HepG2 (cell line): ENCODE data around the gene ARHGEF38. TPM values are rescaled to one million over a fixed set of nuclear protein-coding genes. Genes with fewer than 3 reads are reported as not detected.

Experiments used
- ATAC-seq: fragments of 200-7000 bp; cut with Tn5 transposase; 3 replicates; pipeline ENCODE4 v1.9.1; 2020; ENCODE audit warnings: mild to moderate bottlenecking, moderate library complexity
- BruUV-seq: library from RNA; stranded (reverse); fragments of 400-500 nt; replicated peaks from 2 replicates; lab custom pipeline; 2021; lab: Mats Ljungman, UMichigan
- CTCF ChIA-PET: fragments of 300-600 bp; formaldehyde crosslinking; extraction: SDS; loops from one replicate; lab custom pipeline; 2021; ENCODE audit warnings: low total read pairs, inconsistent platforms, low intra/inter-chr PET ratio; lab: Yijun Ruan, JAX
- POLR2A ChIA-PET: fragments of 350-600 bp; sonication (Branson Sonifier 250); formaldehyde crosslinking; loops from one replicate; lab custom pipeline; 2020; ENCODE audit warnings: antibody characterized with exemption, inconsistent platforms; lab: Yijun Ruan, JAX
- DNase-seq: peaks from one replicate; pipeline ENCODE4 v3.0.0-alpha.2; 2015; ENCODE audit warnings: low spot score
- FAIRE-seq: peaks from 3 replicates; lab custom pipeline; 2011; peaks lifted over from hg19 to GRCh38; lab: Jason Lieb, UNC
- H2AFZ ChIP-seq: one replicate; pipeline ENCODE4 v1.6.1; 2011; ENCODE audit warnings: low read length, inconsistent platforms
- H3K27ac ChIP-seq: fragments of 300-600 bp; 3 replicates; pipeline ENCODE4 v1.8.0; 2011; ENCODE audit warnings: mixed run types, mild to moderate bottlenecking, mixed read lengths, low read length, inconsistent platforms; ENCODE audit not compliant: insufficient read depth; ENCODE audit errors: extremely low read length
- H3K27me3 ChIP-seq, 2 experiments: fragments of 200-600 bp in 1 of 2; 2 replicates in 1 of 2; 3 replicates in 1 of 2; pipeline versions ENCODE4 v1.6.0 to v1.8.0; 2011; ENCODE audit warnings: low read length in 2 of 2, mild to moderate bottlenecking in 2 of 2, moderate library complexity in 2 of 2, inconsistent platforms in 1 of 2; ENCODE audit not compliant: insufficient read depth in 2 of 2, control insufficient read depth in 1 of 2
- H3K36me3 ChIP-seq, 2 experiments: fragments of 200-600 bp in 1 of 2; replicated peaks in 1 of 2; 2 replicates in 1 of 2; 3 replicates in 1 of 2; pipeline versions ENCODE4 v1.5.1 to v1.8.0; 2011; ENCODE audit warnings: low read length in 2 of 2, inconsistent platforms in 1 of 2; ENCODE audit not compliant: insufficient read depth in 2 of 2, control insufficient read depth in 1 of 2
- H3K4me1 ChIP-seq: 2 replicates; pipeline ENCODE4 v1.5.1; 2012; ENCODE audit warnings: low read length, inconsistent platforms; ENCODE audit not compliant: insufficient read depth
- H3K4me2 ChIP-seq: 2 replicates; pipeline ENCODE4 v1.6.0; 2011; ENCODE audit warnings: low read depth, low read length, inconsistent platforms
- H3K4me3 ChIP-seq, 3 experiments: fragments of 200-600 bp in 1 of 3; sonication (generic), shearing (Covaris generic) in 1 of 3; replicated peaks in 1 of 3; 2 replicates each; pipeline ENCODE4 v1.5.1; 2011 to 2016; ENCODE audit warnings: low read length in 3 of 3, inconsistent platforms in 2 of 3, low read depth in 2 of 3, mild to moderate bottlenecking in 2 of 3, control low read depth in 1 of 3, mixed read lengths in 1 of 3; ENCODE audit not compliant: insufficient read depth in 1 of 3
- H3K79me2 ChIP-seq: one replicate; pipeline ENCODE4 v1.6.1; 2011; ENCODE audit warnings: low read length, inconsistent platforms; ENCODE audit not compliant: insufficient read depth
- H3K9ac ChIP-seq: 2 replicates; pipeline ENCODE4 v1.6.0; 2011; ENCODE audit warnings: mild to moderate bottlenecking, low read depth, low read length, inconsistent platforms; ENCODE audit not compliant: insufficient read depth
- H3K9me3 ChIP-seq: 2 replicates; pipeline ENCODE4 v1.5.1; 2012; ENCODE audit warnings: mild to moderate bottlenecking, low read length
- H4K20me1 ChIP-seq: 2 replicates; pipeline ENCODE4 v1.6.0; 2011; ENCODE audit warnings: inconsistent platforms, mild to moderate bottlenecking, low read length, moderate library complexity; ENCODE audit not compliant: insufficient read depth
- EED ChIP-seq: sonication (generic); formaldehyde crosslinking; IDR thresholded peaks from 2 replicates; pipeline ENCODE4 v1.5.0; 2020; ENCODE audit warnings: mild to moderate bottlenecking, missing genetic modification reagents
- MBD4 ChIP-seq: IDR thresholded peaks from 2 replicates; pipeline ENCODE4 v1.6.1; 2012; ENCODE audit warnings: low read length, inconsistent platforms, borderline replicate concordance
- NFE2 ChIP-seq: sonication (generic); formaldehyde crosslinking; IDR thresholded peaks from 2 replicates; pipeline ENCODE4 v1.4.0; 2020; ENCODE audit warnings: missing genetic modification reagents
- PBX3 ChIP-seq: sonication (generic); formaldehyde crosslinking; IDR thresholded peaks from 2 replicates; pipeline ENCODE4 v1.8.1; 2023; ENCODE audit warnings: missing genetic modification reagents, inconsistent platforms, borderline replicate concordance
- PRDM10 ChIP-seq: sonication (generic); formaldehyde crosslinking; IDR thresholded peaks from 2 replicates; pipeline ENCODE4 v1.4.0; 2020; ENCODE audit warnings: low read depth, missing genetic modification reagents
- SCMH1 ChIP-seq: sonication (generic); formaldehyde crosslinking; IDR thresholded peaks from 2 replicates; pipeline ENCODE4 v1.9.0; 2021; ENCODE audit warnings: missing genetic modification reagents, mild to moderate bottlenecking, borderline replicate concordance
- SKI ChIP-seq: fragments of 450-650 bp; IDR thresholded peaks from one replicate; pipeline ENCODE4 v1.6.1; 2018; ENCODE audit warnings: mild to moderate bottlenecking; ENCODE audit not compliant: partially characterized antibody
- SRSF9 ChIP-seq: fragments of 200-400 bp; formaldehyde crosslinking; IDR thresholded peaks from 2 replicates; pipeline ENCODE4 v1.6.1; 2018; ENCODE audit warnings: borderline replicate concordance, mild to moderate bottlenecking, low read depth, low read length; ENCODE audit not compliant: insufficient read depth, poor library complexity, severe bottlenecking
- TAF1 ChIP-seq: sonication (generic); formaldehyde crosslinking; IDR thresholded peaks from 2 replicates; pipeline ENCODE4 v1.4.0; 2020; ENCODE audit warnings: missing genetic modification reagents
- ZNF430 ChIP-seq: sonication (generic); formaldehyde crosslinking; IDR thresholded peaks from 2 replicates; pipeline ENCODE4 v1.9.0; 2021; ENCODE audit warnings: mild to moderate bottlenecking, missing genetic modification reagents
- ZNF552 ChIP-seq: sonication (generic); formaldehyde crosslinking; IDR thresholded peaks from 2 replicates; pipeline ENCODE4 v1.9.0; 2022; ENCODE audit warnings: missing genetic modification reagents, mild to moderate bottlenecking, borderline replicate concordance
- ZNF629 ChIP-seq: sonication (generic); formaldehyde crosslinking; conservative IDR thresholded peaks from 2 replicates; pipeline ENCODE4 v1.5.0; 2020; ENCODE audit warnings: missing genetic modification reagents
- WGBS: methylation state at CpG from one replicate; pipeline ENCODE4 v1.1.6; 2017; ENCODE audit warnings: low lambda C conversion rate; 5-methylcytosine and 5-hydroxymethylcytosine counted together
- in situ Hi-C: cut with HindIII; loops from 2 replicates; pipeline ENCODE4 v1.10.0; 2017; ENCODE audit warnings: low pct_unique_long_range_greater_than_20kb; ENCODE audit not compliant: extremely low pct_ligation_motif_present
- intact Hi-C: fragments of 100-400 bp; cut with micrococcal nuclease; formaldehyde crosslinking; loops from one replicate; pipeline ENCODE4 v1.10.0; 2022; ENCODE audit not compliant: unreplicated experiment
- polyA plus RNA-seq, 8 experiments: library from polyadenylated mRNA; depleted of rRNA in 3 of 8; stranded (reverse) in 7 of 8; unstranded in 1 of 8; fragments of >200 nt; fragmentation: Illumina TruSeq in 4 of 8; extraction: Trizol in 4 of 8; gene quantifications; 2 replicates each; pipeline versions ENCODE4 v1.2.1 to v1.2.3, GENCODE V29; 2011 to 2016; ENCODE audit warnings: low read depth in 4 of 8, missing spikeins in 1 of 8, mixed read lengths in 1 of 8; ENCODE audit not compliant: insufficient read depth in 1 of 8
- total RNA-seq, 5 experiments: library from RNA; depleted of rRNA; stranded (reverse); fragments of >200 nt; fragmentation: Illumina TruSeq; extraction: Trizol; gene quantifications; 2 replicates each; pipeline ENCODE4 v1.2.3, GENCODE V29; 2016; ENCODE audit warnings: low read depth in 1 of 5
- TF ChIP-seq, protein P1 (sequence below): IDR thresholded peaks from 2 replicates; pipeline ENCODE4 v1.6.1; 2016

The ARHGEF38 gene
- total and polyA plus RNA-seq, 2 of the 13 experiments (the other 11 are each of a cell fraction or from before 2014, with no cell fraction given): not detected

DNA sequence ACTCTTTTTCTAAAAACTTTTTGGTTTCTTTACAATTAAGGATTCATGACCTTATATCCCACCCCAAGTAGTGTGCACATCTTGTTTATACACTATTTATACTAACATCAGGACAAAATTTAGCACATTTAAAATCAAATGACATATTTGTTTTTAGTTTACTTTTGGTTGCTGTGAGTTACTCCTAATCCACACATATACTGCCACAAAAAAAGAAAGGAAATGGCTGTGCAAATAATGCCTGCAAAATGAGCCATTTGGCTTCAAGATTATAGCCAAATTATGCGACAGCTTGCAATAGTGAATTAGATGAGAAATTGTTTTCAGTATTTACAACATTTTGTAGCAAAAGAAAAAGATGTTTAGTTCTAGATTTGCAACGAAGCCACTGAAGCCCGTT, 10.4 kb upstream of the ARHGEF38 start:
- Histone ChIP-seq H3K27me3 (no peaks in the 10 kb centered on the region), H3K4me1 (no peaks in the 10 kb centered on the region), H3K36me3 (no peaks in the 10 kb centered on the region), H3K79me2 (no peaks in the 10 kb centered on the region), H3K9me3 (no peaks in the 10 kb centered on the region), H3K27ac (no peak overlapping the region), H3K9ac (no peak overlapping the region), H4K20me1 (no peaks in the 10 kb centered on the region), H3K4me2 (no peak overlapping the region), H3K4me3 (no peak overlapping the region), H2AFZ (no peak overlapping the region)
- 21% methylated on average over 3 of the region's 3 CpGs for WGBS
- no TSS peak for BruUV-seq
- no peak for FAIRE-seq
- ChIA-PET CTCF (no interaction called here), POLR2A (no interaction called here)
- intact Hi-C loops (no loop called here), in situ Hi-C loops (no loop called here)
- no peak for DNase-seq
- ATAC-seq: no peak
- no peak for TF ChIP-seq TAF1 (CRISPR knock-in tag)
- TF ChIP-seq ZNF552: no peak
- TF ChIP-seq SCMH1 (CRISPR knock-in tag): no peak
- no peak for TF ChIP-seq SRSF9
- TF ChIP-seq MBD4: no peak
- no peak for TF ChIP-seq ZNF629 (CRISPR knock-in tag)
- TF ChIP-seq, protein P1, sequence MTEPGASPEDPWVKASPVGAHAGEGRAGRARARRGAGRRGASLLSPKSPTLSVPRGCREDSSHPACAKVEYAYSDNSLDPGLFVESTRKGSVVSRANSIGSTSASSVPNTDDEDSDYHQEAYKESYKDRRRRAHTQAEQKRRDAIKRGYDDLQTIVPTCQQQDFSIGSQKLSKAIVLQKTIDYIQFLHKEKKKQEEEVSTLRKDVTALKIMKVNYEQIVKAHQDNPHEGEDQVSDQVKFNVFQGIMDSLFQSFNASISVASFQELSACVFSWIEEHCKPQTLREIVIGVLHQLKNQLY: no peak
- TF ChIP-seq EED: no peak
- TF ChIP-seq SKI: no peak

DNA sequence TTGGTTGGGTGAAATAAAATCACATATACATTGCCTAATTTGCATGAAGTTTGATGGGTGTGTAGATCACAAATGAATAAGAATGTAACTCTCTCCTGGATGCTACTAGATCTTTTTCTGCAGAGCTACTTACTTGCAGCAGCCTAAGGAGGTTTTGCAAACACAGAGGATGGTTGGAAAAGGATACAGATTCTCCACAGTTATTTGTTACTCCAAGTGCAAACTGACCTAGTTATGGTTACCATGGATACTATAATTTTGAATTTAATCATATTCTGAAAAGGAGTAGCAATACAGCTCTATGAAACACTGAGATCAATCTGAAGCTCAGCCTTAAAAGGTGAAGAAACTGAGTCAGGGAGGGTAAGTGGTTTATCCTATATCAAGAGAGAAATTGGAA, 9.1 kb upstream of the ARHGEF38 start:
- in situ Hi-C loops: no loop called here
- no TSS peak for BruUV-seq
- TF ChIP-seq PRDM10 (CRISPR knock-in tag): no peak
- no peak for TF ChIP-seq ZNF430 (CRISPR knock-in tag)
- TF ChIP-seq NFE2 (CRISPR knock-in tag): no peak
- TF ChIP-seq PBX3 (CRISPR knock-in tag): no peak

More for the DNA sequence above, 9.1 kb upstream of the ARHGEF38 start:
- Histone ChIP-seq H3K9me3 (no peaks in the 10 kb centered on the region), H3K36me3 (no peaks in the 10 kb centered on the region), H3K79me2 (no peaks in the 10 kb centered on the region), H3K27ac (no peak overlapping the region), H3K4me3 (no peak overlapping the region), H3K4me2 (no peak overlapping the region), H3K4me1 (no peaks in the 10 kb centered on the region), H3K27me3 (no peaks in the 10 kb centered on the region), H4K20me1 (no peaks in the 10 kb centered on the region), H3K9ac (no peak overlapping the region), H2AFZ (no peak overlapping the region)
- no peak for ATAC-seq
- CTCF ChIA-PET: no interaction called here
- intact Hi-C loops: no loop called here
- DNase-seq: no peak
- no peak for FAIRE-seq
- POLR2A ChIA-PET: no interaction called here
